Epidermal melanocyte (primary cell): ENCODE measurements around the gene ZNF628.
"Not testable (repeated sequence)": the region's sequence is repeated elsewhere in the genome, so short reads cannot be mapped to it uniquely, and the experiment has no call there.

Experiments
- DNase-seq: peaks from one replicate; pipeline ENCODE4 v3.0.0; 2011; ENCODE audit warnings: low spot score; ENCODE audit not compliant: insufficient read length

ZNF628 gene

DNA sequence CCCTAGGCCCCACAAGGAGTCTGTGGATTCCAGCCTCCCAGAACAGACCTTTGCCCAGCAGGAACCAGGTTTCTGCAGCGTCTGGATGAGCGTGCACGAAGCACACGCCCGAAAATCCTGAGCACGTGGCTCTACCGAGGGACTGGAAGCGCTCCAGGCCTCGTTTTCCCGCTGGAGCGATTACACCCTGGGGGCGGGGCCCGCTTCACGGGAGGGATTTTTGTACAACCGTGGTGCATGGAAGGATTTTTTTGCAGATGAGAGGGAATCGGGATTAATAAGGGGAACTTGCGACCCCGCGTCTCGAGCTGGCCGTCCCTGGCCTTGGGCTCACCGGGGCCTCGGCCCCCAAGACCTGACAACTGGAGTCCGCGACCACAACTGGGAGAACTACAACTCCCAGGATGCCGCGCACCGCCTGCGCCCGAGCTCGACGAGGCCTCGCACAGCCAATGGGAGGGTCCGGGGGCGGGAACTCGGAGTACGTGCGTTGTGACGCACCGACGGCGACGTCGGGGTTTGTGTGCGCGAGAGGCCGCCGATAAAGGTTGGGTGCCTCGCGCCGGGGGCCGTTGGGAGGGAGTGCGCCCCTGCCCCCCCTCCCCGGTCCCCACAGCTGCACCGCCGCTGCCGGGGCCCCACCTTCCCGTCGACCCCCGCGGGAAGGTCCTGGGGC lies at the start of gene ZNF628:
ZNF628 (plus strand) TSS at position 518 of the 676 bp plus-strand sequence. CDS start 3,294 bp downstream, outside the sequence.
- DNase-seq: peak; percentile 100

DNA sequence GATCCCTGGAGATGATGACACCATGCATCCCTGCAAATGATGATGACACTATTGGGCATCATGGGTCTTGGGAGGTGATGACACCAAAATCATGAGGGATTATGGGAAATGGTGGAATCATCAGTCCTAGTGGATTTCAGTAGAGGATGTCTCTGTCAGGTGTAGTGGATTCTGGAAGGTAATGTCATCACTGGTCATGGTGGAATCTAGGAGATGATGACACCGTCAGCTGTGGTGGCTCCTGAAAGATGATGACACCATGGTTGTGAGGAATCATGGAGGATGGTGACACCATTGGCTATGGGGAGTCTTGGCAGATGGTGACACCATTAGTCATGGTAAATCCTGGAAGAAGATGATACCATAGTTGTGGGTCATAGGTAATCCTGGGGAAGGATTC lies 45.2 kb upstream of the ZNF628 start:
- peak; percentile 6 for DNase-seq

DNA sequence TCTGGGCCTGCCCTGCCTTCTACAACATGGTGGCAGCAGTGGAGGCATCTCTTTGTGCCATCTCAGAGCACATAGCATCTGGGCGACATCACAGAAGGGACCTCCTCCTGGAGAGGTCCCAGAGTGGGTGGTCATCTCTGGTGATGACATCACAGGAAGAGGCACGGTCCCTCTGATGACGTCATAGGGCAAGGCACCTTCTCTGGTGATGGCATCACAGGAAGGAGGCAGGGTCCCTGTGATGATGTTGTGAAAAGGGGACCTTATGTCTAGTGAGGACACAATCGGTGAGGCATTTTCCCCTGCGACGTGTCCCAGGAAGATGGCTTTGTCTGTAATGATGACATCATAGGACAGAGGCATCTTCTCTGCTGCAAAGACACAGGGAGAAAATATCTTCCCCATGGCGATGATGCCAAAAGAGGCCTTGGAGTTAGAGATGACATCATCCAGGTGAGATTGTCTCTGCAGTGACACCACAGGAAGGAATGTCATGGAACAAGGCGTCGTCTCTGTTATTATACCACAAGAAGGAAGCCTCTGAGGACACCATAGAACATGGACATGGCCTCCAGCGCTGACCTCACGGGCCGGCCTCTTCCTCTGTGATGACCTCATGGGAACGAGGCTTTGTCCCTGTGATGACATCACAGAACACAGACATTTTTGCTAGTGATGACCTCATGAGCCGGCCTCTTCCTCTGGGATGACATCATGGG lies 44.0 kb upstream of the ZNF628 start:
- peak; percentile 16 for DNase-seq

DNA sequence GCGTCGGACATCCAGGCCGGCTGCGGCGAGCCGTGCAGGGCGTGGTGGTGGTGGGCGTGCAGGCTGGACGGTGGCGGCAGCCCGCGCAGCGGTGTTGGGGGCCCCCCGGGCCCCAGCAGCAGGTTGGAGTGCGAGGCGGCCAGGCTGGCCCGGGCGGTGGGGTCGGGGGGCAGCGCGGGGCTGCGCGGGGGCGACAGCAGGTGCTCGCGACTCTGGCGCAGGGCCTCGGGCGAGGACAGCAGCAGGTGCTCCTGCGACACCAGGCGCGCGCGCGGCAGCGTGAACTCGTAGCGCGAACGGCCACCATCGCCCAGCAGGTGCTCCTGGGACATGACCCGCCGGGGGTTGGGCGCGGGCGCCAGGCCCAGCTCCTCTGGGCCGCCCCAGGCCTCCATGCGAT lies 43.1 kb upstream of the ZNF628 start:
- DNase-seq: peak; percentile 4

DNA sequence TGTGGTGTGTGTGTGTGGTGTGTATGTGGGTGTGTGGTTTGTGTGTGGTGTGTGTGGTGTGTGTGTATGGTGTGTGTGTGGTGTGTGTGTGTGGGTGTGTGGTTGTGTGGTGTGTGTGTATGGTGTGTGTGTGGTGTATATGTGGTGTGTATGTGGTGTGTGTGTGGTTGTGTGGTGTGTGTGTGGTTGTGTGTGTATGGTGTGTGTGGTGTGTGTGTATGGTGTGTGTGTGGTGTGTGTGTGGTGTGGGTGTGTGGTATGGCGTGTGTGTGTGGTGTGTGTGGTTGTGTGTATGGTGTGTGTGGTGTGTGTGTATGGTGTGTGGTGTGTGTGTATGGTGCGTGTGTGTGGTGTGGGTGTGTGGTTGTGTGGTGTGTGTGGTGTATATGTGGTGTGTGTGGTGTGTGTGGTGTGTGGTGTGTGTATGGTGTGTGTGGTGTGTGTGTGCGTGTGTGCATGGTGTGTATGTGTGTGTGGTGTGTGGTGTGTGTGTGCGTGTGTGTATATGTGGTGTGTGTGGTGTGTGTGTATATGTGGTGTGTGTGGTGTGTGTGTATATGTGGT lies 42.0 kb upstream of the ZNF628 start:
- DNase-seq: no peak

DNA sequence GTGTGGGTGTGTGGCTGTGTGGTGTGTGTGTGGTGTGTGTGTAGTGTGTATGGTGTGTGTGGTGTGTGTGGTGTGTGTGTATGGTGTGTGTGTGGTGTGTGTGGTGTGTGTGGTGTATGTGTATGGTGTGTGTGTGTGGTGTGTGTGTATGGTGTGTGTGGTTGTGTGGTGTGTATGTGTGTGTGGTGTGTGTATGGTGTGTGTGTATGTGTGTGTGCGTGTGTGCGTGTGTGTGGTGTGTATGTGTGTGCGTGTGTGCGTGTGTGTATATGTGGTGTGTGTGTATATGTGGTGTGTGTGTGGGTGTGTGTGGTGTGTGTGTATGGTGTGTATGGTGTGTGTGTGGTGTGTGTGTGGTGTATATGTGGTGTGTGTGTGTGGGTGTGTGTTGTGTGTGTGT lies 41.4 kb upstream of the ZNF628 start:
- no peak for DNase-seq

DNA sequence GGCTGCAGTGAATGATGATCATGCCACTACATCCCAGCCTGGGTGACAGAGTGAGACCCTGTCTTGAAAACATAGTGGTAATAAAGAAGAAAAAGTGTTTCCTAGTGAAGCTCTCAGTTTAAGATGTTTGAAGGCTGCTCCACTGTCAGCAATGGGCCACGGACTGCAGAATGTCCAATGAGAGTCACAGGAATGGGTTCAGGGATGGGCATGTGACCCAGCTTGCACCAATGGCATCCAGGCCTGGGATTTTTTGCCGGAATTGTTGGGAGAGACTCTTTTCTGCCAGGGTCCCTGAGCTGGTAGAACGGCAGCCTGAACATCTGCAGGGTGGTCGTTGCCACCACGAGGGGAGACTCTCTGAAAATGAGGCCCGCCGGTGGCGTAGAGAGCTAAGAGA lies 39.6 kb upstream of the ZNF628 start:
- DNase-seq: no peak

DNA sequence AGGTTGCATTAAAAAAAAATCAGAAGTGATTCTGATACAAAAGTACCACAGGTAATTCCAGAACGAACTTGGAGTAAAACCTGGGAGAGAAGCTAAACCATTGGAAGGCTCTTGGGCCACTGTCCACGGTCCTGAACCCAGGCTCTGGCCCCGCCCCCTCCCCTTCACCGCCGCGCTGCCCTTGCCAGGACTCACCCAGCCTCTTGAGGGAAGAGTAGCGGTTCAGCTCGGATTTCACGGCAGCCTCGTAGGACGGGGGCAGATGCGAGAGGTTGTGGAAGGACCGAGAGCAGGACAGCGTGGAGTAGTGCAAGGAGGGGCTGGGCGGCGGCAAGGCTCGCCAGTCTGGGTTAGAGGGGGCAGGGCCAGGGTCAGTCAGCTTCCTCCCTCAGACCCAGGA lies 39.0 kb upstream of the ZNF628 start:
- DNase-seq: peak; percentile 84

DNA sequence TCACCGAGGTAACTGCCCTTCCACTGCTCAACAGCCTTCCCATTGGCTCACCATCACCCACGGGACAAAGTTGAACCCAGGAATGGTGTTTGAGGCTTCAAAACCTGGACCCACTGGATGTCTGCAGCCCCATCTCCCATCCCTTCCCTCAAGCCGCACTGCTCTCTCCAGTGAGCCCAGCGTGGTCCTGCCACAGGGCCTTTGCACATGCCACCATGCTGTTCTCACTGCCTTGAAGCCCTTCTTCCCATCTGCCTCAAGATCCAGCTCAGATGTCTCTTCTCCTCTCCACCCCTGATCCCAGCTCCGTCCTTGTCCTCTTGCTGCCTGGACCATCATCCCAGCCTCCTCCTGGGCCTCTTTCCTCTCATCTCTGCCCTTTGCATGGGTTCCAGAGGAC lies 37.4 kb upstream of the ZNF628 start:
- DNase-seq: peak; percentile 5

DNA sequence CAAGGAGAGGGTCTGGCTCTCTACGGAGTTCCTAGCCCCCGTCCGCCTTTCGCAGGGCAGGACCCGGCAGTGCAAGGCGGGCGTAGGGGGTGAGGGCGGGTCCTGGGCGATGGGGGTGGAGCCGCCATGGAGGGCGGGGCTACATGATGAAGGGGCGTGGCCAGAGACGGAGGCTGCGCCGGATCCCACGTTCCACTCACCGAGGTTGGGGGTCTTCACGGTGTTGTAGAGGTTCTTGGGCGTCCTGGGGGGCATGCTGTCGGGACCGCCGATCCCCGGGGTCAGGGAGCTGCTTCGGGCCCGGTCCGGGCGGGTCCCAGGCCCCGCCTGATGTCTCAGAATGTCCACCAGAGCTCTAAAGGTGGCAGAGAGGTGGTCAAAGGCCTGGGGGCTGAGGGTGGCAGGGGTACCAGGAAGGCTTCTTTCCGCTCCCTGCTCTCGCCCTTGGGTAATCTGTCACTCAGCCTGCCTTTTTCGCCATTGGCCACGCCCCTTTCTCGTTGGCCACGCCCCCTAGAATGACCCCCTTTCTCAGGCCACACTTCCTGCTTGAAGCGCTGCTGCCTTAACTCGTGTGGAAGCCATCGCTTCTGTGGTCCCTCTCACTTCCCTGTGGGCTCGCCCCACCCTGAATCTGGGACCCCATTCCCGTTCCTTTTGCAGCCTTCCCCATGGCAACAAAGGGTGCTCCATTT lies 35.9 kb upstream of the ZNF628 start:
- DNase-seq: peak; percentile 57

DNA sequence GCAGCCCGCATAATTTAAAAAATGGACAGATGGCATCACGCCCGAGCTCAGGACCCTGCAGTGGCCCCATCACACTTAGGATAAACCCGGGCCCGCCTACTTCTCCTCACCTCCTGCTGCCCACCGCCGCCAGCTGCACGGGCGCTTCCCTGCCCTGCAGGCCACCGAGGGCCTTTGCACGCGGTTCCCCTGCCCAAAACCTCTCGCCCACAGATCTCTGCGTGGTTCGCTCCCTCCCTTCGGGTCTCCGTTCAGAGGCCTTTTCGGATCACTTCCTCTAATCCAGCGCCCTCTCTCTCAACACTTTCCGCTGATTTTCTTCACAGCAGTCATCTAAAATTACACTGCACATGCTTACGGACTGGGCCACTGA lies 35.1 kb upstream of the ZNF628 start:
- peak; percentile 18 for DNase-seq

DNA sequence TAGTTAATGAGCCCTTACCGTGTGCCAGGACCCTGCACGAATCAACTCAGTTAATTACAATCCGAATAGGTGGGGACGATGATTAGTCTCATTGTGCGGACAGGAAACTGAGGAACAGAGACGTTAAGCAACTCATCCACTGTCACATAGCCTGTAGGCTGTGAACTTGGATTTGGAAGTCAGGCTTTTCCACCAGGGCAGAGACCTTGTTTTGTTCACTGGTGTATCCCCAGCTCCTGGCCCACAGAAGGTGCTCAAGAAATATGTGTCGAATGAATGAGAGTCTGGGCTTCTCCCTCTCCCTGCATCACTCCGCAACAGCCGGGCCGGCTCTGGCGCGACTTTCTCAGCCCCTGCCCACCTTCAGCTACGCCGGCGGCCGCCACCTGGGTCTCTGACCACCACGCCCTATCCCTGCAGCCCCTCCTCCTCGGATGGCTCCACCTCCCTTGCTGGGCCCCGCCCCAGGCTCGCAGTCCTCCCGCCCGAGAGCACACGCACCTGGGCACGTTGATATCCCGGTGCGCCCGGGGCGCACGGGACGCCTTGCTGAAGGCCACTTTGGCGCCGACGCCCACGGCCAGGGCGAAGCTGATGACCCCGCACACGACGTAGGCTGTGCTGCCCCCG lies 34.6 kb upstream of the ZNF628 start:
- peak; percentile 14 for DNase-seq

DNA sequence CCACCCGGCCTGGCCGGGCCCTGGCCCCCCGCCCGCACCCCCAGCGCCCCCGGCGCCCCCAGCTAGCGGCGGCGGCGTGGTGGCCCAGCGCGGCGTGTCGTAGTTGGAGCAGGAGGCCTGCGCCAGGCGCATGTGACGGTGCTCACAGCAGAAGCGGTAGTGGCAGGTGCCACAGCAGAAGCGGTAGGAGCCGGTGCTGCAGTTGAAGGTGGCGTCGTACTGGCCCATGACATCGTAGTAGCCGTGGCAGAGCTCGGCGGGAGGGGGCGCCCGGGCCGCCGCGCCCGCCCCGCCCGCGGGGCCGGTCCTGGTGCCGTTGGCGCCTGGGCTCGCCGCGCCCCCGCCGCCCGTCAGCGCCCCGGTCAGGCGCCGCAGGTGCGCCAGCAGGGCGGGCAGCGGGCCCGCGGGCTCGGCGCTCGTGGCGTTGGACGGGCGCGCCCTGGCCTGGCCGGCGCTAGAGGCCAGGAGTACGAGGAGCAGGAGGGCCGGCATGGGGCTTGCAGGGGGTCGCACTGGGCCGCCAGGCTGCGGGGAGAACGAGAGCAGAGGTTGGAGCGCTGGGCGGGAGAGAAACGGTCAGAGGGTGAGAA lies 34.0 kb upstream of the ZNF628 start:
- peak; percentile 14 for DNase-seq

DNA sequence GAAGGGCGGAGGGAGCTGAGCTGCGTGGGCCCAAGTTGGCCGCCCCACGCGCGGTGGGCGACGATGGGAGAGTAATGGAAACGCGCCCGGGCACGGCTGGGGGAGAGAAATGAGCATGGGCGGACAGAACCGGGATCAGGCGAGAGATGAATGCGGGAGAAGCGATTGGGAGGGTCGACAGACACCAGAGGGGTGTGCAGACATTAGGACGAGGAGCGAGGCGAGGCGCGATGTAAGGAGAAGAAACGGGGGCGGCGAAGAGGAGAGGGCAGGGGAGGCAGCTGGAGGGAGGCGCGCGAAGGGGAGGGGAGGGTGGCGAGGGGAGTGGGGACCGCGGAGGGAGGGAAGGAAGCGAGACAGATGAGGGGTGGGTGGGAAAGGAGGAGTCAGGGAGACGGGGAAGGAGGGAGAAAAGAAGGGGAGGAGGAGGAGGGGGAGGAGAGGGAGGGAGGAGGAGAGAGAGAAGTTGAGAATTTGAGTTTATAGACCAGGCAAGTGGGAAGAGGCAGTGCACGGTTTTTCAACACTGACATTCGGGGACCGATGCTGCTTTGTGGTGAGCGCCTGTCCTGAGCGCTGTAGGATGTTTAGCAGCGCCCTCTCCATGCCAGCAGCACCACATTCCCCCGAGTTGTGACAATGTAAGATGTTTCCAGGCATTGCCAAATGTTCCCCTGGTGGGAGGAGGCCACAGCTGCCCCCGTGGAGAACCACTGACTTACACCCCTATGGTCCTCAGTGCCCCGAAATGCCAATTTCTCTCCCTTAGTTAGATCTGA lies 33.2 kb upstream of the ZNF628 start, which contains the start of gene SHISA7:
SHISA7 (minus strand) TSS at position 256 of the 779 bp plus-strand sequence. CDS start 437 bp downstream, outside the sequence.
- peak; percentile 52 for DNase-seq

DNA sequence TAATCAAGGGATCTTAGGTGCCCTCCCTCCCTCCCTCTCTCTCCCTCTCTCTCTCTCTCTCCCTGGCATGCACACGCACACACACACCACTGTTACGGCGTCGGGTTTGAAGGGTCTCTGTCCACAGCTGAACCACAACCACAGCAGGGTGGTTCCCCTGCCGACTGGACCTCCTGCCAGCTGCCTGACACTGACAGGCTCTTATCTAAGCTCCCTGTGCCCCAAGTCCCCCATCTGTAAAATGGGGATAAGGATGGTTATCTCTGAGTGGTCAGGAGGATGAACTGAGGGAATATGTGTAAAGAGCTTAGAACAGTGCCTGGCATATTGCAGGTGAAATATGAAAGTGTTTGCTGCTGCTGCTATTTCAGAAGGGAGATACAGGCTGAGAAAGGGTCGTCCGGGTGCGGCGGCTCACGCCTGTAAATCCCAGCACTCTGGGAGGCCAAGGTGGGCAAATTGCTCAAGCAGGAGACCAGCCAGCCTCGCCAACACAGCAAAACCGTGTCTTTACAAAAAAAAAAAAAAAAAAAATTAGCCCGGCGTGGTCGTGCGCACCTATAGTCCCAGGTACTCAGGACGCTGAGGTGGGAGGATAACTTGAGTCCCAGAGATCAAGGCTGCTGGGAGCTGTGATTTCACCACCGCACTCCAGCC lies 32.5 kb upstream of the ZNF628 start:
- DNase-seq: peak; percentile 19

DNA sequence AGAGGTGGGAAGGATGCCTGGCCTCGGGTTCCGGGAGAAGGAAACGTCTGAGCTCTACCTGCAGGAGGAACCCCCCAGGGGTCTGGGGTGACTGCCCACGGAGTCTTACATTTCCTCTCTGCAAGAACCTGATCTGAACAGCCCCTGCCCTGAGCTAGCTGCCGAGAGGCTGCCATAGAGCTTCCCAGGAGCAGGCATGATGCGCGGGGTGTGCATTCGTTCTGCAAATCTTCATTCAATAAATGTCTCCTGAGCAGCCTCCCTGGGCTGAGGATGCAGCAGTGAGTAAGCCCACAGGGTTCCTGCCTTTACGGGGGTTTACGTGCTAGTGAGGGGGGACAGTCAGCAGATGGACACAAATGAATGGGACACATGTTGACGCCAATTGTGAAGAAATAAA lies 31.8 kb upstream of the ZNF628 start:
- peak; percentile 16 for DNase-seq

DNA sequence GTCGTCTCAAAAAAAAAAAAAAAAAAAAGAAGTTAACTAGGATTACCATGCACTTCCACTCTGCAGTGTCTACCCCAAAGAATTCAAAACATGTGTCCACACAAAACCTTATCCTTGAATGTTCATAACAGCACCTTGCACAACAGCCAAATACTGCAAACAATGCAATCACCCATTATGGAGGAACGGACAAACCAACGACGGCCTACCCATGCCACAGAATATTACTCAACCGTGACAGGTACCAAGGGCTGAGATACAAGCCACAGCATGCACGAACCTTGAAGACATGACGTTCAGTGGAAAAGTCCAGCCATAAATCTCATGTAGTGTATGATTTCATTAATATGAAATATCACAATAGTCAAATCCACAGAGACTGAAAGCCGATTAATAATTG lies 30.4 kb upstream of the ZNF628 start:
- peak; percentile 11 for DNase-seq

DNA sequence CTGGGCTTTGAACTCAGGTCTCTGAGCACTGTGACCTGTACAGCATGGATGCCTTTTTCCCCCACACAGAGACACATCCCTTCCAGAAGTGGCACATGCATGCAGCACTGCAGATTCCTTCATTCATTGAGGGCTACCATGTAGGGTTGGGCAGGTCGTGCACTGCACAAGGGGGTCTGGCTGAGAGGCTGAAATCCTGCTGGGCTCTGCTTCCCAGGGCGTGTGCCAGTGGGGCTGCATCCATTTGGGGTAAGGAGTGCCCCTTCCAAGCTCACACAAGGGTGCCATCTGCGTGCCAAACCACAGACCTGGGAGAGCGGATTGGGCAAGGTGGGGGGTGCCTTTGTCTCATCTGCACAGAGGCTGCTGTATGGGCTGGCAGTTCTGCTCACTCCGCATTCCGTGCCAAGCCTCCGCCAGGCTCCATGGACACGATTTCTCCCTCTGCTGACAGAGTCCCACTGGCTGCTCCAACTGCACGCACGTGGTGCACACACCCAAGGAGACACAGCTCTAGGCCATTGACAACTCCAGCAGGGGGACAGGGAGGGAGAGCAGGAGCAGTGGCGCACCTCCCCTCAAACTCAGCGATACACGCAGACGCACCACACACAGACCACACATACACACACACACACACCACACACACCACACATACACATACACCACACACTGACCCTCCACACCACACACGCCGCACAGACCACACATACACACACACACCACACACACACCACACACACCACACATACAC lies 28.8 kb upstream of the ZNF628 start:
- peak; percentile 92 for DNase-seq

DNA sequence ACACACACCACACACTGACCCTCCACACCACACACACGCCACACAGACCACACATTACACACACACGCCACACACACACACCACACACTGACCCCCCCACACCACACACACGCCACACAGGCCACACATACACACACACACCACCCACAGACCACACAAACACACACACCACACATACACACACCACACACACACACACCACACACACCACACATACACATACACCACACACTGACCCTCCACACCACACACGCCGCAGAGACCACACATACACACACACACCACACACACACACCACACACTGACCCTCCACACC lies 28.3 kb upstream of the ZNF628 start:
- DNase-seq: not testable (repeated sequence)
